ENCODE data around the gene PUM2.
"Not testable (repeated sequence)": the region's sequence is repeated elsewhere in the genome, so short reads cannot be mapped to it uniquely, and the experiment has no call there.

PUM2 gene, protein sequence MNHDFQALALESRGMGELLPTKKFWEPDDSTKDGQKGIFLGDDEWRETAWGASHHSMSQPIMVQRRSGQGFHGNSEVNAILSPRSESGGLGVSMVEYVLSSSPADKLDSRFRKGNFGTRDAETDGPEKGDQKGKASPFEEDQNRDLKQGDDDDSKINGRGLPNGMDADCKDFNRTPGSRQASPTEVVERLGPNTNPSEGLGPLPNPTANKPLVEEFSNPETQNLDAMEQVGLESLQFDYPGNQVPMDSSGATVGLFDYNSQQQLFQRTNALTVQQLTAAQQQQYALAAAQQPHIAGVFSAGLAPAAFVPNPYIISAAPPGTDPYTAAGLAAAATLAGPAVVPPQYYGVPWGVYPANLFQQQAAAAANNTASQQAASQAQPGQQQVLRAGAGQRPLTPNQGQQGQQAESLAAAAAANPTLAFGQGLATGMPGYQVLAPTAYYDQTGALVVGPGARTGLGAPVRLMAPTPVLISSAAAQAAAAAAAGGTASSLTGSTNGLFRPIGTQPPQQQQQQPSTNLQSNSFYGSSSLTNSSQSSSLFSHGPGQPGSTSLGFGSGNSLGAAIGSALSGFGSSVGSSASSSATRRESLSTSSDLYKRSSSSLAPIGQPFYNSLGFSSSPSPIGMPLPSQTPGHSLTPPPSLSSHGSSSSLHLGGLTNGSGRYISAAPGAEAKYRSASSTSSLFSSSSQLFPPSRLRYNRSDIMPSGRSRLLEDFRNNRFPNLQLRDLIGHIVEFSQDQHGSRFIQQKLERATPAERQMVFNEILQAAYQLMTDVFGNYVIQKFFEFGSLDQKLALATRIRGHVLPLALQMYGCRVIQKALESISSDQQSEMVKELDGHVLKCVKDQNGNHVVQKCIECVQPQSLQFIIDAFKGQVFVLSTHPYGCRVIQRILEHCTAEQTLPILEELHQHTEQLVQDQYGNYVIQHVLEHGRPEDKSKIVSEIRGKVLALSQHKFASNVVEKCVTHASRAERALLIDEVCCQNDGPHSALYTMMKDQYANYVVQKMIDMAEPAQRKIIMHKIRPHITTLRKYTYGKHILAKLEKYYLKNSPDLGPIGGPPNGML

DNA sequence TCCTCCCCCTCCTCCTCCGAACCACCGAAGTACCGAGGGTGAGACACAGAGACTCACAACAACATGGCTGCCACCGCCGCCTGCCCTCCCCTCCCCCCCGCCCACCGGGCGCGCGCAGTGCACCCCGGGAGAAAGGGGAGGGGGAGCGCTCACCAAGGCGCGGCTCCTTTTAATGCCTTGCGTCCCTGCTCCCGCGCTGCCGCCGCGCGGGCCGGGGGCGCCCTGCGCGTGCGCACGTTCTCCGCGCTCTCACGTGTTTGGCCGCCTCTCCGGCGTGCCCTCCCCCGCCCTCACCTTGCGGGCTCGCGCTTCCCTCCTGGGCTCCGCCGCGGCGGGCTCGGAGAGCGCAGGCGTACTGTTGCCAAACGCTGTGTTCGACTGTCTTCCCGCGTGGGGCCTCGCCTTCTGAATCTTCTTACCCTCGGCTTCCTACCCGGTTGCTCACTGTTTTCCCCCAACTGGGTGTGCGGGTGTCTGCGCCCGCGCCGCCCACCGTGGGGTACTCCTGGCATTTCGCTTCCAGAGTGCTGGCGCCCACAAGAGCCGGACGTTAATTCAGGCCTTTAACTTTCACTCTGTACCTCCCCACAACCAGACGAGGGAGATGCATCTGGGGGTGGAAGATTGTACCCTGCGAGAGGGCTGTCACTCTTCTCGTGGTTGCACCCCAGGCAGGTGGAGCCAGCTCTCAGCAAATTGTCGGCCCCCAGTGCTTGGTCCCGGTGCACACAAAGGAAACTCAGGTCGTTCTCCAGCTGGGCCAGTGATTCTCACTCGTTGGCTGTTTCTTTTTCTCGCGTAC, at the start of gene PUM2:
Gene PUM2, minus strand, starts transcription at position 92 of the 802 bp plus-strand sequence. CDS start 23,484 bp downstream, outside the sequence.
- peak; percentile 90 for DNase-seq (ENCODE audit: low spot score)

DNA sequence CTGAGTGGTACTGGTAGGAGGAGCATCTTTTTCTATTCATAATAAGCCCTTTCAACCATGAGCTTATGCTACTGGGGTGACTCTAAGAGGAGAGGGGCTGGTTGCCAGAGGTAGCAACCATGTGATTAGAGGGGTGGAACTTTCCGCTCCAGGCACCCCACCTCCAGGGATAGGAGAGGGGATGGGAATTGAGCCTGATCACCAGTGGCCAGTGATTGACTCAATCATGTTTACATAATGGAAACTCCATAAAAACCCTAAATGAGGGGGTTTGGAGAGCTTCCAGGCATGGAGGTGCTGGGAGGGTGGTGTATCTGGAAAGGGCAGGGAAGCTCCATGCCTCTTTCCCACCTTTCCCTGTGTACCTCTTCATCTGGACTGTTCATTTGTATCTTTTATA, 49.7 kb upstream of the PUM2 start:
- no peak for DNase-seq (ENCODE audit: low spot score)

DNA sequence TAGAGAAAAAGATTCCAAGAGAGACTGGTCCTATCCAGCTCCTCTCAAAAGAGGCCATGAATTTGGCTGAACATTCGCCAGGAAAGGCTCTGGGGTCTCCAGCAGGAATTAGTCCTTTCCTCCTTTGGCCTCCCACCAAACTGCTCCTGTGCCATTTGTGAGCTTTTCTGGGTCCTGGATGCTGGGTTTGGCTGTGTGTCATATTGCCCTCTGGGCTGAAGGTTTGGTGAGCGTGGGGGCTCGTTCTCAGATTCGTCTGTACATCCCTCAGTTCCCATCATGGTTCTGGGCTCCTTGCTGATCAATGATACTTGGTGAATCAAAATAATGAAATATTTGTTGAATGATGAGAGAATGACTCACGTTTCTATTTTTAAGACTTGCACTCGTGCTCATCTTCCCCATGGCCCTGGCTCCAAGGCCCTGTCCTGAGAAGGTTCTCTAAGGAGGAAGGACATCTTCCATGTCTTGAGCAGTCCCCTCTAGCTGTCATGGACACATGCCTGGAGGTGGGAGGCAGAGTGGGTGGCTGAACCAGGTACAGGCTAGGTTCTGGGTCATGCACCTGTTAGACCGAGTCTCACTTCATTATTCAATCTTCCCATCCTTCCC, 48.4 kb upstream of the PUM2 start:
- peak; percentile 55 for DNase-seq (ENCODE audit: low spot score)

DNA sequence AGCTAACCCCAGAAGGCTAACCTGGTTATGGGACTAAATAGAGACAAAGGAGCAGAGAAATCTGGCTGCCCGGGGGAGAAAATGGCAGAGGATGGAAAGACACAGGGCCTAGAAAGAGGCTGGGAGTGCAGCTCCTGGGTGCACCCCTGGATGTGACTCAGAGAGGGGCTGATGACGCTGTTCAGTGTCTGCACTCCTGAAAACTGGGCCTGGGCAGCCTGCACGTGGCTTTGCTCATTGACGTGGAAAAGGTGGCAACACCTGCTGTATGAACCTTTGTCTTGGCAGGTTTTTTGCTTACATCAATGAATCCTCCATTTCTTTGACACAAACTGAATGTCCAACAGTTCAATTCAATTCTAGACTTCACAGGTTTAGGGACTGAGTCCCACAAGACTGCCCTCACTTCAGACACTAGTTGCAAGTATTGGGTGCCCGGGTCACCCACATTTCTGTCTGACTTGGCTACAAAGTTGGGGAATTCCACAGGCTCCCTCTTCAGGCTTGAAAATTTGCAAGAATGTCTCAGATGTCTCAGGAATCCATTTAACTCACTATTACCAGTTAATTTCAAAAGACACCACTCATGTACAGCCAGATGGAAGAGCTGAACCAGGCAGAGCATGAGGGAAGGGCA, 47.3 kb upstream of the PUM2 start:
- no peak for DNase-seq (ENCODE audit: low spot score)

DNA sequence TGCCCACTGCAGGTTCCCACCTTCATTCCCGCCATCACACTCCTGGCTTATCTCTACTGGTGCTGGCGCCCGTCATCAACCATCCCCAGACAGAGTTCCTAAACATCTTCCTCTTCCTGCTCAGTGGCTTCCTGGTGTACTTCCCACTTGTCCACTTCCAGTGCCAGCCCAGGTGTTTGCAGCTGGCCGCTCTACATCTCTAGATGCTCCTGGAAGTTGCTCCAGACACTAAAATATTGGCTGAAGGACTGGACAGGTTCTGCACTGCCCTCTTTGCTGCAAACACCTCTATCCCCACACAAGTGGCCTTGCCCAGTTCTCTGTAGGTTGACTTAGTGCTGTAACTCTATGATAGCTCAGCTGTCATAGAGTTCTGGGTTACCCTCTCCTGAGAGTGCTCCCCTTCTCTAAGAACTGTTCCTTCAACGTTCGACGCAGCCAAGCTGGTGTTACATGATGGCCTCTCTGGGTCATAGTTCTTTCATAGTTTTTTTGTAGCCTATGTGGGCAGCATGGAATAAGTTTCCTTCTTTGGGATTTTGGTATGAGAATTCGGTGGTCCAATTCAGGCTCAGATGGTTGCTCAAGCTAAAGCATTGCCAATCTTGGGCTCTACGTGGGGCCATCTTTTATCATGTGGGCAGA, 45.8 kb upstream of the PUM2 start:
- DNase-seq (ENCODE audit: low spot score) = no peak

DNA sequence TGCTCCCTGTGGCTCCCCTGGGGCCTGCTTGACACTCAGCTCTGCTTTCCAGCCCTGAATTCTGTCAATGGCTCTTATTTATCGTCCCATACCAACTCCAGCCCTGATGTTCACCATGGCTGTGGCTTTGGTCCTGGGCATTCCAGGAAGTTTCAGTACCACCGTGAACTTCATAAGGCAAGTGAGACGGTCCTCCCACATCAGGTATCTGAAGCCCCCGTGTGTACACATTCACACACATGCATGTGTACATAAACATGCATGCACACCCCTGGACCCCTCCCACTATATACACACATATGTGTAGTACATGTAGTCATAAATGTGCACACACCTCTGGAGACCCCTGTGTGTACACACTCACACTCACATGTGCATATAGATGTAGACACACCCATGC, 43.3 kb upstream of the PUM2 start:
- no peak for DNase-seq (ENCODE audit: low spot score)

DNA sequence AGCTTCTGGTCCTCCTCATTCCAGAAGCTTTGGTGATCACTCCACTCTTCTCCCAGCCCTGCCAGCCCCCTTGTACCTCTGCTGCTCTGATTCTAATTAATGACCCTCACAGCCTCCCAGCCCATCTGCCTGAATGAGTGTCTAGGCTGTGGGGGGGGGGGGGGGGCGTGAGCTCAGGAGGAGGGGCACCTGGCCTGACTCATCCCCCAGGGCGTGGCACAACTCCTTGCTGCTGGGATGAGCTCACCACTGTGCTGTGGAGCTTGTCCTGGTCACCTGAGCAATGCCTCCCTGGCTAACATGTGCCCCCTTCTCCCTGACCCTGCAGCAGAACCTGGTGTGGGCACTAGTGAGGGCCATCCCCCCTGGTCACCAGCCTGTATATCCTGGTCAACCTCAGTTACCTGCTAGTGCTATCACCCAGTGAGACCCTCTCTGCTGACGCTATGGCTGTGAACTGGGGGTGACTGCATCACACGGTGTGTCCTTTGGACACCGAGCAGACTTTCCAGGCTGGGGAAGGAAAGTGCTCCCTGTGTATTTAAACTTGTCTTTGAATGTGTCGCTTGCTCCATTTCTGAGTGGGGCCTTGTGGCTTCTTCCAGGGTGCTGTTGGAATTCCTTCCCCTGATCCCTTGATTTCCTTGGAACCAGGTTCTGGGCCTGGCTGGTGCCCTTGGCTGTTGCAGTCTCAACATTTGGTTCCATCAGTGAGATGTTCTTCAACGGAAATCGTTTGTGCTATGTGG, 41.5 kb upstream of the PUM2 start:
- no peak for DNase-seq (ENCODE audit: low spot score)

DNA sequence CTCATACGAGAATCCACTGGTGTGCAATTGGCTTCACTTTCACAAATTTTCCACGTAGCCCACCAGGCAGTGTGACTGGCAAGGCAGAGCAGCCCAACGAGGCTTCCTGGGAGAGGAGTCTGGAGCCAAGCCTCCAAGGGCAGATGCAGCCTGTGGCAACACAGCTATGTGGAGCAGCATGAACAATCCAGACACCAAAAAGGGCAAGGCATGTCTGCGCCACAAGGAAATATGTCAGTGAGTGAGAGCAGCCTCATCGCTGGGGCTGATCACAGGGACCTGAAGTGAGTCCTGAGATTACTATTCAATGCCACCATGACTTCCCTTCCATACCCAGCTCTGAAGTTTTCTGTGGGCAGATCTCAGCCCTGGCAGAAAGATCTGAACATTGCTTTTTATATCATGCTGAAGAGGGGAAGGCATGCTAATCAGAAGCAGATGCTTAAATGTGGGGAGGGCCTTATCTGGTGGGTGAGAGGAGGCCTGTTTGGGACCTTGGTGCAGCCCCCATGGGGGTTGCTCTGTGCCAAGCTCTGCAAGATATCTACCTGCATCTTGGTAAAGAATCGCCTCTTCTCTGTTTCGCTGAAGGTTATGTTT, 40.0 kb upstream of the PUM2 start:
- no peak for DNase-seq (ENCODE audit: low spot score)

DNA sequence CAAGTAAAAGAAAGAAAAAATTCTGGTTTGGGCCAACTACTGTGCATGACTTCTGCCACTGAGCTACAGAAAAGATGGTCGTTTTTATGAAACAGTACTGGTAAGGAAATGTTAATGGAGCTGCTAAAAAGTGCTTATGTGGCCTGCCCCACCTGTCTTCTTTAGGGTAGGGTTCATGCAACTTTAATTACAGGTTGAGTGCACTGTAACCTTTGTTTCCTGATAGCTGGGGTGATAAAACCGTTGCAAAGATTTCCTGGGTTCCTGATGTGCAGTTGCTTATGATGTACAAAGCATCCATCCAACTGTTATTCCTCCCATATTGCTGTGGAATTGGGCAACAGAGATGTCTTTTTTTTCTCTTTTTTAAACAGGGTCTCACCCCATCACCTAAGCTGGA, 34.3 kb upstream of the PUM2 start:
- DNase-seq (ENCODE audit: low spot score) = no peak

DNA sequence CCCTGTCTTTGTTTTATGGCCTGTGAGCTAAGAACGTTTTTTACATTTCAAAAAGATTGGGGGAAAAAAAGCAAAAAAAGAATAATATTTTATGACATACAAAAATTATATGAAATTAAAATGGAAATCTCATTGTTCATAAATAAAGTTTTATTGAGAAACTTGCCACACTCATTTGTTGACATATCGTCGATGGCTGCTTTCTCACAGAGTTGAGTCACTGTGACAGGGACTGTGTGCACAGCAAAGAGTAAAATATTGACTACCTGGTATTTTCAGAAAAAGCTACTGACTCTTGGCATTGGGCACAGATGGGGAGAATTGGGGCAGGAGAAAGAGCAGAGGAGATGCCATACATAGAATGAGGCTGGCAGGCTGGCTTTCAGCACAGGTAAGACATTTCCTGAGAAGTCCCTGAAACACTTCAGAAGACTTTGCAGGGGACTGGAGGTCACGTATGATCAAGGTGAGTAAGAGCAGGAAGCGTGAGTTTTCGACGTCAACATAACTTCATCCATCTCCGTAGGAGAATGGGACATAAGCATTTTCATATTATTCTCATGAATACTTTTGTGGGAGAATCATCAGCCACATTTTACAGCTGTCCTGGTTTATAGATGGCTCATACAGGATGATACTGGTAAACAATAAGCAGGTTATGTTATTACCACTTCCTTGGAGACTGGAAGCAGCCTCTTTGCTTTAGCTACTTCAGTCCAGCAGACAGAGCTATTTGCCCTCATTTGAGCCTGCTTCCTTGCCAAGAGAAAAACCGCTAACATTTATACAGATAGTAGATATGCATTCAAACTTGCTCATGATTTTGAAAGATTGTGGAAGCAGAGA, 32.5 kb upstream of the PUM2 start:
- DNase-seq (ENCODE audit: low spot score) = no peak

DNA sequence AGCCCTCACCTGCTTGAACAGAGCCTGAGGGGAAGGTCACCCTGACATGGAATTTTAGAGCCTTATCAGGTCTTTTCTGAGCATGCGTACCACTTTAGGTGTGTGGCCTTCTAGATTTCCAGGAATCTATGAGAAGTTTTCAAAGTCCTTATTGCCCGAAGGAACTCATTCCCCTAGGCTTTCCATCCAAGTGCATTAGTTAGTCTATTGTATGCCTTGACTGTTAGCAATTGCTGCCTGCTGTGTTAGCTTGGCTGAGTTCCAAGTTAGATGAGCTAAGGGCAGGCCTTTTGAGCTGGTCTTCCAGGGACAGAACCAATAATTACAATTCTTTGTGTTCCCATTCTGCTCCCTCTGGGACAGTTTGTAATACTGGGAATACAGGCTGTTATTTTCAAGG, 30.8 kb upstream of the PUM2 start:
- no peak for DNase-seq (ENCODE audit: low spot score)

DNA sequence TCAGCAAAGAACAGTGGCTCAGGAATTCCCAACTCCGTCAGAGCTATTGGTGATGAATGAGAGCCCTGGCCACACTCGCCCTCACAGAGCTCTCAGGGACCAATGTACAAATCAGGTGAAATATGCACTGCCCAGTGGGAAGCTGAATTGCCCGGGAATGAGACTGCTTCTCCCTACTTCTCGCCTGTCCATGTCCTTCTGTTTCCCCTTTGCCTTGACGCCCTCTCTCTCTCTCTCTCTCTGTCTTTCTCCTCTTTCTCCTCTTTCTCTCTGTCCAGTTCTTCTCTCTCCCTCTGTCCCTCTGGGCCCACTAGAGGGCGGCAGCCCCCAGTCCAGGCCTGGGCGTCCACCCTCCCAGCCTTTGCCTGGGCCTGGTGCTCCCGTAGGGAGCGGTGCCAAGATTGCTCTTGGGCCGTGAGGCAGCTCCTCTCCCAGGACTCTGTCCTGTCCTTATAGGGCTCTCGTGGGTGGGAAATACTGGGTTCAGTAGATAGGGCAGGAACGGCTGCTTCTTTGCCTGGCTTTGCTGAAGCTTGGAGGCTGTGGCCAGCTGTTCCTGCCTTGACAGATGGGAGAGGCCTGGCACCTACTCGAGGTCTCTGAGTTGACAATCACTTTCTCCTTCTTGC, 28.4 kb upstream of the PUM2 start:
- DNase-seq (ENCODE audit: low spot score) = peak; percentile 86

DNA sequence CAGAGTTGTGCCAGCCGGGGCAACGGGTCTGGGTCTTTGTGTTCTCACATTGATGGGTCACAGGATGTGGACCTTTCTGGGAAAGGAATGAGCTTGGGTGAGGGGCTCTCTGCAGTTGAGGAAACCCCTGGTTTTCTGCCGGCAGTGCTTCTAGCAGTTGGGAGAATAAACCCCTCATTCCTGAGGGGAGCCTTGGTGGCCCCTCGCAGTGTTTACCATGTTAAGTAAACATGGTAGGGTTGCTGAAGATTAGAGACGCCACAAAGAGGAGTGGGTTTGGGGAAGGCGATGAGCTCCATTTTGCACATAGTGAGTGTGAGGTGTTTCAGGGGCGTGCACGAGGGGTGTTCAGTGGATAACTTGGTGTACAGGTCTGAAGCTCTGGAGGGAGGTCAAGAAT, 27.7 kb upstream of the PUM2 start:
- no peak for DNase-seq (ENCODE audit: low spot score)

DNA sequence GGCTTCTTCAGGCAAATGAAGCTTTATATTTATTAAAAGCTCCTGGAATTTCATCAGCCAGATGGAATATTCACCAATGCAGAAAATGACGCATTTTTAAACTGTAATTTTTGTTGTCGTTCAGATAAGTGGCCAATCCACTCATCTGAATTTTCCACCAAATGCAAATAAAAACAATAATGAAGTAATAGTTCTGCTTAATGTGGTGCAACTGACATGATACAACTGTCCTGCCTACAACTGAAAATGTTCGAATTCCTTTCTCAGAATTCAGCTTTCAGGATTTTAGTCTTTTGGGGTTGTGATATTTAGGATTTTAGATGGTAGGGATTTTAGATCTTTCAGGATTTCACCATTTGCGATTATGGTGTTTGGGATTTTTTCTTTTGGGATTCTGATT, 27.1 kb upstream of the PUM2 start:
- DNase-seq (ENCODE audit: low spot score) = no peak

DNA sequence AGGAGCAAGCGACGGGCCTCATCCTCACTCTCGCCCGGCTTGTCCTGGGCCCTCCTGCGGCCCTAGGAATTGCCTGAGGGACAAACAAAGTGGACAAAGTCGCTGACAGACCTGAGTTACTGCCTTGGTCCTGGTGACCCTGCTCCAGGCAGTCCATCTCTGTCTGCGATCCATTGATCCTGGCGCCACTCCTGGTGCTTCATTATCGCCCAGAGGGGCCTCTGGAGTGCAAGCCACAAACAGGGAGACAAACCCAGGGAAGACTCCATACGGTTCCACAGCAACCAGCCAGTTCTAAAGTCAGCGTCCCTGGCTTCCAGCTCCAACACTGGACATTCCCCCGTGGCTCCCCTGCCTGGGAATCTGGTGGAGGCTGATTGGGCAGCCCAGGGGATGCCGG, 24.3 kb upstream of the PUM2 start:
- DNase-seq (ENCODE audit: low spot score) = not testable (repeated sequence)

DNA sequence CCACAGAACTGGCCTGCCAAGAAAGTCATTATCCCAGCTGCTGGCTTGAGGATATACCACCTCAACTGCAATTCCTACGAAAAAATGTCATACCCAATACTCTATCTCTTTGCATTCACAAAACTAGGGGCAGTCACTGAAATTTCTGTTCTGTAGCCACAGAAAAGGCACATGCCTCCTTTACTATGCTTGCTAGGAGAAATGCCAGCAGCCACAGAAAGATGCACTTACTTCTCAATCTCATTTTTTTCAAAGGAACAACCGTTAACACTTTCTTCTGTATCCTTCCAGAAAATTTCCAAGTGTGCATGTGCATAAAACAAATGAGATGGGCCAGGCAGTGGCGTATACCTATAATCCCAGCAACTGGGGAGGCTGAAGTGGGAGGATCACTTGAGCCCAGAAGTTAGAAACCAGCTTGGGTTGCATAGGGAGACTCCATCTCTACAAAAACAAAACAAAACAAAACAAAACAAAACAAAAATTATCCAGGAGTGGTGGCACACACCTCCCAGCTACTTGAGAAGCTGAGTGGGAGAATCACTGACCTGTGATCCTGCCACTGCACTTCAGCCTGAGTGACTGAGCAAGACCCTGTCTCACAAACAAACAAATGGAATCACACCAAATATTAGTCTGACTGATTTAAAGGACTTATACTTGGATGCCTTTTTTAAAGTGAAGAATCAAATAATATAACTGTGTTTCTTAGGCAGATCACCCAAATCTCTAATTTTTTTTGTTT, 22.4 kb upstream of the PUM2 start:
- DNase-seq (ENCODE audit: low spot score) = no peak

DNA sequence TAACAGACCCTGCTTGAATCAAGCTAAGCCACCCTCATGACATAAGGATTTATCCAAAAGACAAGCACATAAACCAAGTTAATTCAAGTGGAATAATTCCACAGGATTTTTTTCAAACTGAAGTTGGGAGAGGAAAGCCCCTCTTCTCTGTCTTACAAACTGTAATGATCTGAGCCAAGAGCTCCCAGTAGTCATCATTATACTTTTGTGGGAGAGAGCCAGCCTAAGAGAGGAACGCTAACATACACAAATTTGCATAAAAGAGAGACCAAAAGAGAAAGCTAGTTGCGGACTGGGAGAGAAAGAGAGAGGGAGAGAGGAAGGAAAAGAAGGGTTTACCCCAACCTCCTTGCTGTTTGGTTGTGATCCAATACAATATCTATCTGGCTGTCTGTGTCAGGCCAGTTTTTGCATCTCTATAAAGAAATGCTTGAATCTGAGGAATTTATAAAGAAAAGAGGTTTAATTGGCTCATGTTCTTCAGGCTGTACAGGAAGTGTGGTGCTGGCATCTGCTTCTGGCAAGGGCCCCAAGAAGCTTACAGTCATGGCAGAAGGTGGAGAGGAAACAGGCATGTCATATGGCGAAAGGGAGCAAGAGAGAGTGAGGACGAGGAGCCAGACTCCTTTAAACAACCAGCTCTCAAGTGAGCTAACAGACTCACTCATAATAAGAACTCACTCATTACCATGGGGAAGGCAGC, 20.8 kb upstream of the PUM2 start:
- DNase-seq (ENCODE audit: low spot score) = no peak
